Fibroblast of lung (primary cell): ENCODE results near the gene CCDC14.

ENCODE experiments used
- CTCF ChIP-seq, 2 donors: IDR thresholded peaks in 1 of 2; conservative IDR thresholded peaks in 1 of 2; 1 replicate in 1 of 2; 2 replicates in 1 of 2; pipeline ENCODE4 v1.5.1; 2011 to 2012; ENCODE audit warnings: low read length in 2 of 2, control low read depth in 1 of 2, inconsistent platforms in 1 of 2, low read depth in 1 of 2, mild to moderate bottlenecking in 1 of 2
- EZH2 ChIP-seq: IDR thresholded peaks from 2 replicates; pipeline ENCODE4 v1.5.1; 2012; ENCODE audit warnings: low read length, control low read depth, mild to moderate bottlenecking; ENCODE audit errors: missing control alignments

GRCh38 chr3:123881771-123882170 is 79.3 kb downstream of the CCDC14 start:
- no peak for TF ChIP-seq CTCF (conservative IDR thresholded peaks at IDR 0.05 in 1 of 2, IDR thresholded peaks at IDR 0.05 in 1 of 2; ENCODE audit: low read depth in 1 of 2, low read length in 2 of 2)
- TF ChIP-seq EZH2, result no peak
